ENCODE measurements around the gene CPLX1.

CPLX1 gene

GRCh38 chr4:833731-834367, 7.9 kb upstream of the CPLX1 start:
- DNase-seq (ENCODE audit: low read depth in 2 of 2, low spot score in 1 of 2) = no peak

GRCh38 chr4:833156-833555, 7.2 kb upstream of the CPLX1 start:
- DNase-seq (ENCODE audit: low read depth in 2 of 2, low spot score in 1 of 2) = no peak

GRCh38 chr4:832536-832935, 6.6 kb upstream of the CPLX1 start:
- no peak for DNase-seq (ENCODE audit: low read depth in 2 of 2, low spot score in 1 of 2)

- no peak for DNase-seq (ENCODE audit: low read depth in 2 of 2, low spot score in 1 of 2)
Observed at GRCh38 chr4:832108-832507, 6.2 kb upstream of the CPLX1 start.

GRCh38 chr4:831483-831805, 5.5 kb upstream of the CPLX1 start:
- DNase-seq (ENCODE audit: low read depth in 2 of 2, low spot score in 1 of 2) = no peak

GRCh38 chr4:830601-831482, 4.9 kb upstream of the CPLX1 start:
- DNase-seq (ENCODE audit: low read depth in 2 of 2, low spot score in 1 of 2) = no peak

- DNase-seq (ENCODE audit: low read depth in 2 of 2, low spot score in 1 of 2) = no peak
Observed at GRCh38 chr4:829761-830600, 4.1 kb upstream of the CPLX1 start.

- no peak for DNase-seq (ENCODE audit: low read depth in 2 of 2, low spot score in 1 of 2)
Observed at GRCh38 chr4:829291-829690, 3.4 kb upstream of the CPLX1 start.

GRCh38 chr4:828641-829271, 2.8 kb upstream of the CPLX1 start:
- DNase-seq (ENCODE audit: low read depth in 2 of 2, low spot score in 1 of 2) = no peak

GRCh38 chr4:827209-828081, 1.5 kb upstream of the CPLX1 start:
- DNase-seq (ENCODE audit: low read depth in 2 of 2, low spot score in 1 of 2) = no peak

- no peak for DNase-seq (ENCODE audit: low read depth in 2 of 2, low spot score in 1 of 2)
Observed at GRCh38 chr4:826508-827208, 729 bp upstream of the CPLX1 start.

GRCh38 chr4:825063-825970, 612 bp downstream of the CPLX1 start:
- DNase-seq (ENCODE audit: low read depth in 2 of 2, low spot score in 1 of 2) = no peak

GRCh38 chr4:824461-825062, 1.4 kb downstream of the CPLX1 start:
- no peak for DNase-seq (ENCODE audit: low read depth in 2 of 2, low spot score in 1 of 2)

- no peak for DNase-seq (ENCODE audit: low read depth in 2 of 2, low spot score in 1 of 2)
Observed at GRCh38 chr4:823761-824460, 2.0 kb downstream of the CPLX1 start.

GRCh38 chr4:823176-823760, 2.7 kb downstream of the CPLX1 start:
- DNase-seq (ENCODE audit: low read depth in 2 of 2, low spot score in 1 of 2) = no peak

GRCh38 chr4:822361-823175, 3.4 kb downstream of the CPLX1 start:
- no peak for DNase-seq (ENCODE audit: low read depth in 2 of 2, low spot score in 1 of 2)

GRCh38 chr4:821631-822030, 4.3 kb downstream of the CPLX1 start:
- DNase-seq (ENCODE audit: low read depth in 2 of 2, low spot score in 1 of 2) = no peak
